Upper lobe of right lung (tissue), 1 donor: ENCODE measurements around the gene SPCS3. TPM values are rescaled to one million over a fixed set of nuclear protein-coding genes. Genes with fewer than 3 reads are reported as not detected.
A peak's percentile ranks its signal among the peaks of the same experiment; 100 is the strongest.

ENCODE experiments used
- ATAC-seq: fragments of 200-7000 bp; cut with Tn5 transposase; one replicate; pipeline ENCODE4 v1.9.1; 2020; ENCODE audit warnings: mild to moderate bottlenecking, moderate library complexity
- DNase-seq: peaks from one replicate; pipeline ENCODE4 v3.0.0-alpha.2; 2020
- H3K27ac ChIP-seq: fragments of 200-600 bp; one replicate; pipeline ENCODE4 v1.8.0; 2022
- H3K27me3 ChIP-seq: fragments of 200-600 bp; one replicate; pipeline ENCODE4 v1.8.0; 2022; ENCODE audit warnings: mild to moderate bottlenecking
- H3K36me3 ChIP-seq: fragments of 200-600 bp; one replicate; pipeline ENCODE4 v1.8.0; 2022
- H3K4me1 ChIP-seq: fragments of 200-600 bp; one replicate; pipeline ENCODE4 v1.8.0; 2022
- H3K4me3 ChIP-seq: fragments of 200-600 bp; one replicate; pipeline ENCODE4 v1.8.0; 2022; ENCODE audit warnings: mild to moderate bottlenecking
- H3K9me3 ChIP-seq: fragments of 200-600 bp; one replicate; pipeline ENCODE4 v1.8.0; 2022
- CTCF ChIP-seq: fragments of 200-600 bp; IDR thresholded peaks from one replicate; pipeline ENCODE4 v1.8.0; 2022; ENCODE audit warnings: antibody characterized with exemption
- intact Hi-C: fragments of 100-400 bp; cut with DNase I; formaldehyde crosslinking; loops from one replicate; pipeline ENCODE4 v1.11.0; 2022
- long read RNA-seq: library from polyadenylated mRNA; unstranded; transcript quantifications from one replicate; pipeline ENCODE4 v2.0.0, GENCODE V29; 2021
- total RNA-seq: library from RNA; stranded (reverse); fragmentation: NEBNext Ultra II Directional; extraction: Animal tissue kit (Norgen Biotek cat#: 25700); gene quantifications from one replicate; pipeline ENCODE4 v1.2.1, GENCODE V29; 2021
- donor health status: DM: no; HTN: yes; CAD: no; lungs with severe emphysema.

Gene SPCS3
- 151 TPM for total RNA-seq
- long read RNA-seq, full-length matches to known transcripts: 87 of 100 reads
- long read RNA-seq, partial matches to known transcripts: 1 of 100 reads
- long read RNA-seq, other reads (novel, unspliced or antisense): 12 of 100 reads

- intact Hi-C loops: no loop called here
- DNase-seq: peak; percentile 99
- peak; percentile 99 for ATAC-seq
- peak within 1 kb of the TSS; percentile 95 for H3K27ac ChIP-seq
- peak within 1 kb of the TSS; percentile 74 for H3K4me3 ChIP-seq
- no peaks in the 10 kb centered on the region for H3K36me3 ChIP-seq
- no peaks in the 10 kb centered on the region for H3K27me3 ChIP-seq
- no peak for TF ChIP-seq CTCF
- H3K4me1 ChIP-seq: peaks cover 32% of the 10 kb centered on the region
- no peaks in the 10 kb centered on the region for H3K9me3 ChIP-seq
Observed at GRCh38 chr4:176319704-176320339, at the start of gene SPCS3. Gene SPCS3, plus strand, starts transcription at chr4:176319966. Its CDS starts 111 bp downstream, at chr4:176320077.

- intact Hi-C loops: no loop called here
- DNase-seq (no peak), ATAC-seq (no peak)
- Histone ChIP-seq H3K36me3 (no peaks in the 10 kb centered on the region), H3K27ac (no peak overlapping the region), H3K9me3 (no peaks in the 10 kb centered on the region), H3K4me1 (no peaks in the 10 kb centered on the region), H3K27me3 (no peaks in the 10 kb centered on the region), H3K4me3 (no peak overlapping the region)
- no peak for TF ChIP-seq CTCF
Observed at GRCh38 chr4:176270669-176271068, 49.1 kb upstream of the SPCS3 start.

GRCh38 chr4:176271749-176272148, 48.0 kb upstream of the SPCS3 start:
- Histone ChIP-seq H3K4me1 (no peaks in the 10 kb centered on the region), H3K4me3 (no peak overlapping the region), H3K9me3 (no peaks in the 10 kb centered on the region), H3K27ac (no peak overlapping the region), H3K27me3 (no peaks in the 10 kb centered on the region), H3K36me3 (no peaks in the 10 kb centered on the region)
- ATAC-seq (no peak), DNase-seq (no peak)
- no peak for TF ChIP-seq CTCF
- intact Hi-C loops: no loop called here

GRCh38 chr4:176272799-176273198, 47.0 kb upstream of the SPCS3 start:
- DNase-seq (no peak), ATAC-seq (no peak)
- H3K4me3 ChIP-seq: no peak overlapping the region
- H3K27ac ChIP-seq: no peak overlapping the region
- no peaks in the 10 kb centered on the region for H3K36me3 ChIP-seq
- H3K27me3 ChIP-seq: no peaks in the 10 kb centered on the region
- TF ChIP-seq CTCF: no peak
- no peaks in the 10 kb centered on the region for H3K9me3 ChIP-seq
- H3K4me1 ChIP-seq: no peaks in the 10 kb centered on the region
- intact Hi-C loops: no loop called here

GRCh38 chr4:176273736-176274135, 46.0 kb upstream of the SPCS3 start:
- ATAC-seq: no peak
- no peak overlapping the region for H3K27ac ChIP-seq
- intact Hi-C loops: no loop called here

More at GRCh38 chr4:176273736-176274135, 46.0 kb upstream of the SPCS3 start:
- no peak for TF ChIP-seq CTCF
- Histone ChIP-seq H3K36me3 (no peaks in the 10 kb centered on the region), H3K4me1 (no peaks in the 10 kb centered on the region), H3K4me3 (no peak overlapping the region), H3K9me3 (no peaks in the 10 kb centered on the region), H3K27me3 (no peaks in the 10 kb centered on the region)
- DNase-seq: no peak
